HepG2 (cell line): ENCODE measurements around the gene GRM8. TPM values are rescaled to one million over a fixed set of nuclear protein-coding genes. Genes with fewer than 3 reads are reported as not detected.

ENCODE experiments used
- ATAC-seq: fragments of 200-7000 bp; cut with Tn5 transposase; 3 replicates; pipeline ENCODE4 v1.9.1; 2020; ENCODE audit warnings: mild to moderate bottlenecking, moderate library complexity
- BruUV-seq: library from RNA; stranded (reverse); fragments of 400-500 nt; replicated peaks from 2 replicates; lab custom pipeline; 2021; lab: Mats Ljungman, UMichigan
- CTCF ChIA-PET: fragments of 300-600 bp; formaldehyde crosslinking; extraction: SDS; loops from one replicate; lab custom pipeline; 2021; ENCODE audit warnings: low total read pairs, inconsistent platforms, low intra/inter-chr PET ratio; lab: Yijun Ruan, JAX
- POLR2A ChIA-PET: fragments of 350-600 bp; sonication (Branson Sonifier 250); formaldehyde crosslinking; loops from one replicate; lab custom pipeline; 2020; ENCODE audit warnings: antibody characterized with exemption, inconsistent platforms; lab: Yijun Ruan, JAX
- DNase-seq: peaks from one replicate; pipeline ENCODE4 v3.0.0-alpha.2; 2015; ENCODE audit warnings: low spot score
- FAIRE-seq: peaks from 3 replicates; lab custom pipeline; 2011; peaks lifted over from hg19 to GRCh38; lab: Jason Lieb, UNC
- H2AFZ ChIP-seq: one replicate; pipeline ENCODE4 v1.6.1; 2011; ENCODE audit warnings: low read length, inconsistent platforms
- H3K27ac ChIP-seq: fragments of 300-600 bp; 3 replicates; pipeline ENCODE4 v1.8.0; 2011; ENCODE audit warnings: mixed run types, mild to moderate bottlenecking, mixed read lengths, low read length, inconsistent platforms; ENCODE audit not compliant: insufficient read depth; ENCODE audit errors: extremely low read length
- H3K27me3 ChIP-seq, 2 experiments: fragments of 200-600 bp in 1 of 2; 2 replicates in 1 of 2; 3 replicates in 1 of 2; pipeline versions ENCODE4 v1.6.0 to v1.8.0; 2011; ENCODE audit warnings: low read length in 2 of 2, mild to moderate bottlenecking in 2 of 2, moderate library complexity in 2 of 2, inconsistent platforms in 1 of 2; ENCODE audit not compliant: insufficient read depth in 2 of 2, control insufficient read depth in 1 of 2
- H3K36me3 ChIP-seq, 2 experiments: fragments of 200-600 bp in 1 of 2; replicated peaks in 1 of 2; 2 replicates in 1 of 2; 3 replicates in 1 of 2; pipeline versions ENCODE4 v1.5.1 to v1.8.0; 2011; ENCODE audit warnings: low read length in 2 of 2, inconsistent platforms in 1 of 2; ENCODE audit not compliant: insufficient read depth in 2 of 2, control insufficient read depth in 1 of 2
- H3K4me1 ChIP-seq: 2 replicates; pipeline ENCODE4 v1.5.1; 2012; ENCODE audit warnings: low read length, inconsistent platforms; ENCODE audit not compliant: insufficient read depth
- H3K4me2 ChIP-seq: 2 replicates; pipeline ENCODE4 v1.6.0; 2011; ENCODE audit warnings: low read depth, low read length, inconsistent platforms
- H3K4me3 ChIP-seq, 3 experiments: fragments of 200-600 bp in 1 of 3; sonication (generic), shearing (Covaris generic) in 1 of 3; replicated peaks in 1 of 3; 2 replicates each; pipeline ENCODE4 v1.5.1; 2011 to 2016; ENCODE audit warnings: low read length in 3 of 3, inconsistent platforms in 2 of 3, low read depth in 2 of 3, mild to moderate bottlenecking in 2 of 3, control low read depth in 1 of 3, mixed read lengths in 1 of 3; ENCODE audit not compliant: insufficient read depth in 1 of 3
- H3K79me2 ChIP-seq: one replicate; pipeline ENCODE4 v1.6.1; 2011; ENCODE audit warnings: low read length, inconsistent platforms; ENCODE audit not compliant: insufficient read depth
- H3K9ac ChIP-seq: 2 replicates; pipeline ENCODE4 v1.6.0; 2011; ENCODE audit warnings: mild to moderate bottlenecking, low read depth, low read length, inconsistent platforms; ENCODE audit not compliant: insufficient read depth
- H3K9me3 ChIP-seq: 2 replicates; pipeline ENCODE4 v1.5.1; 2012; ENCODE audit warnings: mild to moderate bottlenecking, low read length
- H4K20me1 ChIP-seq: 2 replicates; pipeline ENCODE4 v1.6.0; 2011; ENCODE audit warnings: inconsistent platforms, mild to moderate bottlenecking, low read length, moderate library complexity; ENCODE audit not compliant: insufficient read depth
- ATF6 ChIP-seq: sonication (generic); formaldehyde crosslinking; conservative IDR thresholded peaks from 2 replicates; pipeline ENCODE4 v1.4.0; 2020; ENCODE audit warnings: missing genetic modification reagents
- GRHL1 ChIP-seq: sonication (generic); formaldehyde crosslinking; conservative IDR thresholded peaks from 2 replicates; pipeline ENCODE4 v1.8.0; 2022; ENCODE audit warnings: missing genetic modification reagents
- HOXA5 ChIP-seq: sonication (generic); formaldehyde crosslinking; IDR thresholded peaks from 2 replicates; pipeline ENCODE4 v1.4.0; 2020; ENCODE audit warnings: missing genetic modification reagents
- HOXD1 ChIP-seq: sonication (generic); formaldehyde crosslinking; IDR thresholded peaks from 2 replicates; pipeline ENCODE4 v1.5.0; 2020; ENCODE audit warnings: missing genetic modification reagents
- NCOA1 ChIP-seq: sonication (generic); formaldehyde crosslinking; IDR thresholded peaks from 2 replicates; pipeline ENCODE4 v1.9.0; 2021; ENCODE audit warnings: missing genetic modification reagents
- POGK ChIP-seq: sonication (generic); formaldehyde crosslinking; conservative IDR thresholded peaks from 2 replicates; pipeline ENCODE4 v1.8.0; 2022; ENCODE audit warnings: mild to moderate bottlenecking, moderate library complexity, missing genetic modification reagents
- RNF2 ChIP-seq: fragments of 450-650 bp; conservative IDR thresholded peaks from 2 replicates; pipeline ENCODE4 v1.6.1; 2016; ENCODE audit warnings: low read depth
- ZBTB4 ChIP-seq: sonication (generic); formaldehyde crosslinking; IDR thresholded peaks from 2 replicates; pipeline ENCODE4 v1.4.0; 2020; ENCODE audit warnings: missing genetic modification reagents, mild to moderate bottlenecking, borderline replicate concordance
- ZFY ChIP-seq: sonication (generic); formaldehyde crosslinking; IDR thresholded peaks from 2 replicates; pipeline ENCODE4 v1.4.0; 2020; ENCODE audit warnings: missing genetic modification reagents
- ZMAT3 ChIP-seq: sonication (generic); formaldehyde crosslinking; conservative IDR thresholded peaks from 2 replicates; pipeline ENCODE4 v1.7.0; 2021; ENCODE audit warnings: missing genetic modification reagents
- ZNF30 ChIP-seq: sonication (generic); formaldehyde crosslinking; IDR thresholded peaks from 2 replicates; pipeline ENCODE4 v1.5.0; 2020; ENCODE audit warnings: mild to moderate bottlenecking, missing genetic modification reagents
- ZNF326 ChIP-seq: sonication (generic); formaldehyde crosslinking; IDR thresholded peaks from 2 replicates; pipeline ENCODE4 v1.4.0; 2020; ENCODE audit warnings: missing genetic modification reagents, borderline replicate concordance
- ZNF747 ChIP-seq: sonication (generic); formaldehyde crosslinking; IDR thresholded peaks from 2 replicates; pipeline ENCODE4 v1.8.1; 2023; ENCODE audit warnings: missing genetic modification reagents, mild to moderate bottlenecking, borderline replicate concordance
- ZNF790 ChIP-seq: sonication (generic); formaldehyde crosslinking; IDR thresholded peaks from 2 replicates; pipeline ENCODE4 v1.8.0; 2022; ENCODE audit warnings: missing genetic modification reagents, mild to moderate bottlenecking, borderline replicate concordance
- WGBS: methylation state at CpG from one replicate; pipeline ENCODE4 v1.1.6; 2017; ENCODE audit warnings: low lambda C conversion rate; 5-methylcytosine and 5-hydroxymethylcytosine counted together
- in situ Hi-C: cut with HindIII; loops from 2 replicates; pipeline ENCODE4 v1.10.0; 2017; ENCODE audit warnings: low pct_unique_long_range_greater_than_20kb; ENCODE audit not compliant: extremely low pct_ligation_motif_present
- intact Hi-C: fragments of 100-400 bp; cut with micrococcal nuclease; formaldehyde crosslinking; loops from one replicate; pipeline ENCODE4 v1.10.0; 2022; ENCODE audit not compliant: unreplicated experiment
- polyA plus RNA-seq, 8 experiments: library from polyadenylated mRNA; depleted of rRNA in 3 of 8; stranded (reverse) in 7 of 8; unstranded in 1 of 8; fragments of >200 nt; fragmentation: Illumina TruSeq in 4 of 8; extraction: Trizol in 4 of 8; gene quantifications; 2 replicates each; pipeline versions ENCODE4 v1.2.1 to v1.2.3, GENCODE V29; 2011 to 2016; ENCODE audit warnings: low read depth in 4 of 8, missing spikeins in 1 of 8, mixed read lengths in 1 of 8; ENCODE audit not compliant: insufficient read depth in 1 of 8
- total RNA-seq, 5 experiments: library from RNA; depleted of rRNA; stranded (reverse); fragments of >200 nt; fragmentation: Illumina TruSeq; extraction: Trizol; gene quantifications; 2 replicates each; pipeline ENCODE4 v1.2.3, GENCODE V29; 2016; ENCODE audit warnings: low read depth in 1 of 5

The GRM8 gene
- total and polyA plus RNA-seq, 2 of the 13 experiments (the other 11 are each of a cell fraction or from before 2014, with no cell fraction given), result not detected

- ChIA-PET POLR2A (no interaction called here), CTCF (no interaction called here)
- Histone ChIP-seq H3K79me2 (no peaks in the 10 kb centered on the region), H3K27ac (no peak overlapping the region), H3K4me1 (no peaks in the 10 kb centered on the region), H4K20me1 (no peaks in the 10 kb centered on the region), H3K4me2 (no peak overlapping the region), H3K36me3 (no peaks in the 10 kb centered on the region), H3K27me3 (no peaks in the 10 kb centered on the region), H2AFZ (no peak overlapping the region), H3K9ac (no peak overlapping the region), H3K4me3 (no peak overlapping the region), H3K9me3 (no peaks in the 10 kb centered on the region)
- no peak for TF ChIP-seq ZNF30
- TF ChIP-seq HOXA5, result no peak
- no peak for TF ChIP-seq GRHL1 (CRISPR knock-in tag)
- no peak for TF ChIP-seq RNF2
- no peak for TF ChIP-seq ZNF747 (CRISPR knock-in tag)
- no peak for TF ChIP-seq ZNF326 (CRISPR knock-in tag)
- no peak for TF ChIP-seq ZMAT3 (CRISPR knock-in tag)
- TF ChIP-seq HOXD1 (CRISPR knock-in tag), result no peak
- no peak for TF ChIP-seq NCOA1
- TF ChIP-seq POGK (CRISPR knock-in tag), result no peak
- TF ChIP-seq ZFY (CRISPR knock-in tag), result no peak
- no peak for TF ChIP-seq ZBTB4
- no peak for TF ChIP-seq ATF6
- no peak for TF ChIP-seq ZNF790 (CRISPR knock-in tag)
- in situ Hi-C loops, result no loop called here
- ATAC-seq (no peak), DNase-seq (no peak), FAIRE-seq (no peak)
- intact Hi-C loops, result no loop called here
- BruUV-seq, result no TSS peak
- WGBS, result 5% methylated on average over 3 of the region's 3 CpGs
These were observed 43.9 kb downstream of the GRM8 start for GRCh38 chr7:127208860-127209259.
